22Rv1 (cell line): Measurements from ENCODE around the gene OR10A3.

Experiments
- H3K27ac ChIP-seq: fragments of 450-650 bp; 2 replicates; pipeline ENCODE4 v1.5.1; 2017
- CTCF ChIP-seq: fragments of 450-650 bp; IDR thresholded peaks from 2 replicates; pipeline ENCODE4 v1.5.1; 2017; ENCODE audit warnings: mild to moderate bottlenecking
- ZFX ChIP-seq: fragments of 450-650 bp; IDR thresholded peaks from 2 replicates; pipeline ENCODE4 v1.6.1; 2017; ENCODE audit warnings: antibody characterized with exemption, borderline replicate concordance

OR10A3 gene

GRCh38 chr11:7909585-7910285, 31.8 kb downstream of the OR10A3 start:
- TF ChIP-seq CTCF (no peak), ZFX (no peak)
- H3K27ac ChIP-seq = no peak overlapping the region

GRCh38 chr11:7907121-7907520, 34.4 kb downstream of the OR10A3 start:
- H3K27ac ChIP-seq = no peak overlapping the region
- TF ChIP-seq CTCF (no peak), ZFX (no peak)

GRCh38 chr11:7906481-7906880, 35.0 kb downstream of the OR10A3 start:
- TF ChIP-seq ZFX = no peak
- TF ChIP-seq CTCF = no peak

GRCh38 chr11:7905961-7906429, 35.5 kb downstream of the OR10A3 start:
- no peak overlapping the region for H3K27ac ChIP-seq

More at GRCh38 chr11:7906481-7906880, 35.0 kb downstream of the OR10A3 start:
- no peak overlapping the region for H3K27ac ChIP-seq

GRCh38 chr11:7905549-7905948, 36.0 kb downstream of the OR10A3 start:
- H3K27ac ChIP-seq = no peak overlapping the region
- no peak for TF ChIP-seq ZFX
- no peak for TF ChIP-seq CTCF

More at GRCh38 chr11:7905961-7906429, 35.5 kb downstream of the OR10A3 start:
- TF ChIP-seq ZFX = no peak
- TF ChIP-seq CTCF = no peak

- TF ChIP-seq CTCF = no peak
- TF ChIP-seq ZFX = no peak
- no peak overlapping the region for H3K27ac ChIP-seq
Measured at GRCh38 chr11:7904917-7905316, 36.6 kb downstream of the OR10A3 start.

- TF ChIP-seq ZFX = no peak
- TF ChIP-seq CTCF = no peak
- H3K27ac ChIP-seq = no peak overlapping the region
Measured at GRCh38 chr11:7903940-7904339, 37.6 kb downstream of the OR10A3 start.
